SIG-M5 treated with dmso at 0.1 percent for 504 hours (cell line): ENCODE results near the gene OGFOD3.

Experiments
- DNase-seq: peaks from one replicate; lab custom pipeline; 2025; ENCODE audit not compliant: unreplicated experiment; lab: John Stamatoyannopoulos, UW

The OGFOD3 gene

GRCh38 chr17:82447876-82448275, 29.5 kb upstream of the OGFOD3 start:
- DNase-seq, result no peak

- DNase-seq, result no peak
Measured at GRCh38 chr17:82446649-82447048, 28.3 kb upstream of the OGFOD3 start.

GRCh38 chr17:82446124-82446523, 27.7 kb upstream of the OGFOD3 start:
- DNase-seq, result no peak

GRCh38 chr17:82445542-82445941, 27.2 kb upstream of the OGFOD3 start:
- no peak for DNase-seq

GRCh38 chr17:82444941-82445521, 26.6 kb upstream of the OGFOD3 start:
- DNase-seq, result no peak

GRCh38 chr17:82444284-82444893, 26.0 kb upstream of the OGFOD3 start:
- DNase-seq, result no peak

- no peak for DNase-seq
Measured at GRCh38 chr17:82443465-82444283, 25.3 kb upstream of the OGFOD3 start.

GRCh38 chr17:82442643-82443464, 24.5 kb upstream of the OGFOD3 start:
- DNase-seq, result no peak

- DNase-seq, result no peak
Measured at GRCh38 chr17:82441691-82442487, 23.5 kb upstream of the OGFOD3 start.

GRCh38 chr17:82440991-82441627, 22.7 kb upstream of the OGFOD3 start:
- peak; percentile 14 for DNase-seq

GRCh38 chr17:82440469-82440981, 22.1 kb upstream of the OGFOD3 start:
- DNase-seq, result peak; percentile 18

GRCh38 chr17:82439829-82440365, 21.5 kb upstream of the OGFOD3 start:
- DNase-seq, result no peak

GRCh38 chr17:82439194-82439828, 20.9 kb upstream of the OGFOD3 start:
- DNase-seq, result no peak

- DNase-seq, result no peak
Measured at GRCh38 chr17:82438401-82439193, 20.2 kb upstream of the OGFOD3 start.

- DNase-seq, result no peak
Measured at GRCh38 chr17:82437325-82437668, 18.9 kb upstream of the OGFOD3 start.

GRCh38 chr17:82436601-82437324, 18.4 kb upstream of the OGFOD3 start:
- no peak for DNase-seq
